GM12891 (cell line): ENCODE measurements around the gene COL8A2.

Source experiments
- PAX5 ChIP-seq: IDR thresholded peaks from 2 replicates; pipeline ENCODE4 v1.6.1; 2011; ENCODE audit warnings: low read length, moderate library complexity, mild to moderate bottlenecking; ENCODE audit not compliant: insufficient read depth, severe bottlenecking
- POLR2A ChIP-seq: IDR thresholded peaks from 2 replicates; pipeline ENCODE4 v1.6.1; 2011; ENCODE audit warnings: low read depth, low read length, control low read depth
- POLR2AphosphoS5 ChIP-seq: IDR thresholded peaks from 2 replicates; pipeline ENCODE4 v1.6.1; 2011; ENCODE audit warnings: low read depth, low read length, control low read depth
- POU2F2 ChIP-seq: IDR thresholded peaks from 2 replicates; pipeline ENCODE4 v1.6.1; 2011; ENCODE audit warnings: low read depth, mild to moderate bottlenecking, control low read depth, low read length, moderate library complexity
- SPI1 ChIP-seq: IDR thresholded peaks from 2 replicates; pipeline ENCODE4 v1.6.1; 2011; ENCODE audit warnings: low read depth, low read length, control low read depth
- TAF1 ChIP-seq: IDR thresholded peaks from 2 replicates; pipeline ENCODE4 v1.6.1; 2011; ENCODE audit warnings: low read depth, low read length, control low read depth

- no peak for TF ChIP-seq POU2F2
- no peak for TF ChIP-seq POLR2A
- TF ChIP-seq POLR2AphosphoS5 = no peak
- no peak for TF ChIP-seq TAF1
- TF ChIP-seq SPI1 = no peak
- no peak for TF ChIP-seq PAX5
Measured at GRCh38 chr1:36126005-36126716, 1.1 kb upstream of the COL8A2 start.
